ENCODE results near the gene OR2AJ1.

Gene OR2AJ1

DNA sequence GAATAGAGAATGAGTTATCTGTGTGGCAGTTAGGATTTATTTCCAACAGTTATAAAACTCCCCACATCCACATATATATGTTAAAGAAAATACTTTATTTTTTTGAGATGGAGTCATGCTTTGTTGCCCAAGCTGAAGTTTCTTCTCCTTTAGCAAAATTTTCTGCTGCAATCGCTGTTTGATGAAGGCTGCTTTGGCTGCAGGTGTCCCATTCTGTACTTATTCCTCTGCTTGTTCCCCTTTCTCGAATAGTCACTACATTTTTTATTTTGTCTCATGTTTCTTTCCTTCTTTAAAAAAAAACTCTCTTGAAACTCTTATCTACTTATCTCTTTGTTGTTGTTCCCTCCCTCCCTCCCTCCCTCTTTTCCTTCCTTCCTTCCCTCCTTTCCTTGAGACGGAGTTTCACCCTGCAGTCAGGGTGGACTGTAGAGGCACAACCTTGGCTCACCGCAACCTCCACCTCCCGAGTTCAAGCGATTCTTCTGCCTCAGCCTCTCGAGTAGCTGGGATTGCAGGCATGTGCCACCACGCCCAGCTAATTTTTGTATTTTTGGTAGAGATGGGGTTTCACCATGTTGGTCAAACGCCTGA, 18.7 kb upstream of the OR2AJ1 start:
- Histone ChIP-seq H3K9me3 (ENCODE audit: control insufficient read depth, insufficient read depth, low read depth, low read length) (no peaks in the 10 kb centered on the region), H3K4me1 (ENCODE audit: control insufficient read depth, insufficient read depth, low read length) (no peaks in the 10 kb centered on the region), H3K36me3 (ENCODE audit: control insufficient read depth in 2 of 2, insufficient read depth in 1 of 2, low read length in 2 of 2) (no peaks in the 10 kb centered on the region), H3K27ac (ENCODE audit: extremely low read depth, low read depth, low read length) (no peak overlapping the region), H3K4me3 (ENCODE audit: low read depth, low read length) (no peak overlapping the region)
- POLR2A ChIA-PET: no interaction called here
- TF ChIP-seq, protein P1, sequence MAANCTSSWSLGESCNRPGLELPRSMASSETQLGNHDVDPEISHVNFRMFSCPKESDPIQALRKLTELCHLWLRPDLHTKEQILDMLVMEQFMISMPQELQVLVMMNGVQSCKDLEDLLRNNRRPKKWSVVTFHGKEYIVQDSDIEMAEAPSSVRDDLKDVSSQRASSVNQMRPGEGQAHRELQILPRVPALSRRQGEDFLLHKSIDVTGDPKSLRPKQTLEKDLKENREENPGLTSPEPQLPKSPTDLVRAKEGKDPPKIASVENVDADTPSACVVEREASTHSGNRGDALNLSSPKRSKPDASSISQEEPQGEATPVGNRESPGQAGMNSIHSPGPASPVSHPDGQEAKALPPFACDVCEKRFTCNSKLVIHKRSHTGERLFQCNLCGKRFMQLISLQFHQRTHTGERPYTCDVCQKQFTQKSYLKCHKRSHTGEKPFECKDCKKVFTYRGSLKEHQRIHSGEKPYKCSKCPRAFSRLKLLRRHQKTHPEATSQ (tag by site-specific recombination; IDR thresholded peaks at IDR 0.05): no peak
- TF ChIP-seq ZNF776 (tag by site-specific recombination; IDR thresholded peaks at IDR 0.05; ENCODE audit: borderline replicate concordance) (no peak), ZNF350 (tag by site-specific recombination; IDR thresholded peaks at IDR 0.05) (no peak), ZNF610 (tag by site-specific recombination; IDR thresholded peaks at IDR 0.05; ENCODE audit: borderline replicate concordance) (no peak), ZNF549 (tag by site-specific recombination; IDR thresholded peaks at IDR 0.05) (no peak), ZNF211 (tag by site-specific recombination; IDR thresholded peaks at IDR 0.05; ENCODE audit: low read depth) (no peak), EGR2 (tag by site-specific recombination; IDR thresholded peaks at IDR 0.05; ENCODE audit: low read depth) (no peak)
- TF ChIP-seq, protein P2, sequence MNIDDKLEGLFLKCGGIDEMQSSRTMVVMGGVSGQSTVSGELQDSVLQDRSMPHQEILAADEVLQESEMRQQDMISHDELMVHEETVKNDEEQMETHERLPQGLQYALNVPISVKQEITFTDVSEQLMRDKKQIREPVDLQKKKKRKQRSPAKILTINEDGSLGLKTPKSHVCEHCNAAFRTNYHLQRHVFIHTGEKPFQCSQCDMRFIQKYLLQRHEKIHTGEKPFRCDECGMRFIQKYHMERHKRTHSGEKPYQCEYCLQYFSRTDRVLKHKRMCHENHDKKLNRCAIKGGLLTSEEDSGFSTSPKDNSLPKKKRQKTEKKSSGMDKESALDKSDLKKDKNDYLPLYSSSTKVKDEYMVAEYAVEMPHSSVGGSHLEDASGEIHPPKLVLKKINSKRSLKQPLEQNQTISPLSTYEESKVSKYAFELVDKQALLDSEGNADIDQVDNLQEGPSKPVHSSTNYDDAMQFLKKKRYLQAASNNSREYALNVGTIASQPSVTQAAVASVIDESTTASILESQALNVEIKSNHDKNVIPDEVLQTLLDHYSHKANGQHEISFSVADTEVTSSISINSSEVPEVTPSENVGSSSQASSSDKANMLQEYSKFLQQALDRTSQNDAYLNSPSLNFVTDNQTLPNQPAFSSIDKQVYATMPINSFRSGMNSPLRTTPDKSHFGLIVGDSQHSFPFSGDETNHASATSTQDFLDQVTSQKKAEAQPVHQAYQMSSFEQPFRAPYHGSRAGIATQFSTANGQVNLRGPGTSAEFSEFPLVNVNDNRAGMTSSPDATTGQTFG (tag by site-specific recombination; IDR thresholded peaks at IDR 0.05; ENCODE audit: borderline replicate concordance): no peak
- TF ChIP-seq, protein P3, sequence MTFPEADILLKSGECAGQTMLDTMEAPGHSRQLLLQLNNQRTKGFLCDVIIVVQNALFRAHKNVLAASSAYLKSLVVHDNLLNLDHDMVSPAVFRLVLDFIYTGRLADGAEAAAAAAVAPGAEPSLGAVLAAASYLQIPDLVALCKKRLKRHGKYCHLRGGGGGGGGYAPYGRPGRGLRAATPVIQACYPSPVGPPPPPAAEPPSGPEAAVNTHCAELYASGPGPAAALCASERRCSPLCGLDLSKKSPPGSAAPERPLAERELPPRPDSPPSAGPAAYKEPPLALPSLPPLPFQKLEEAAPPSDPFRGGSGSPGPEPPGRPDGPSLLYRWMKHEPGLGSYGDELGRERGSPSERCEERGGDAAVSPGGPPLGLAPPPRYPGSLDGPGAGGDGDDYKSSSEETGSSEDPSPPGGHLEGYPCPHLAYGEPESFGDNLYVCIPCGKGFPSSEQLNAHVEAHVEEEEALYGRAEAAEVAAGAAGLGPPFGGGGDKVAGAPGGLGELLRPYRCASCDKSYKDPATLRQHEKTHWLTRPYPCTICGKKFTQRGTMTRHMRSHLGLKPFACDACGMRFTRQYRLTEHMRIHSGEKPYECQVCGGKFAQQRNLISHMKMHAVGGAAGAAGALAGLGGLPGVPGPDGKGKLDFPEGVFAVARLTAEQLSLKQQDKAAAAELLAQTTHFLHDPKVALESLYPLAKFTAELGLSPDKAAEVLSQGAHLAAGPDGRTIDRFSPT (tag by site-specific recombination; IDR thresholded peaks at IDR 0.05): no peak
- TF ChIP-seq, protein P4, sequence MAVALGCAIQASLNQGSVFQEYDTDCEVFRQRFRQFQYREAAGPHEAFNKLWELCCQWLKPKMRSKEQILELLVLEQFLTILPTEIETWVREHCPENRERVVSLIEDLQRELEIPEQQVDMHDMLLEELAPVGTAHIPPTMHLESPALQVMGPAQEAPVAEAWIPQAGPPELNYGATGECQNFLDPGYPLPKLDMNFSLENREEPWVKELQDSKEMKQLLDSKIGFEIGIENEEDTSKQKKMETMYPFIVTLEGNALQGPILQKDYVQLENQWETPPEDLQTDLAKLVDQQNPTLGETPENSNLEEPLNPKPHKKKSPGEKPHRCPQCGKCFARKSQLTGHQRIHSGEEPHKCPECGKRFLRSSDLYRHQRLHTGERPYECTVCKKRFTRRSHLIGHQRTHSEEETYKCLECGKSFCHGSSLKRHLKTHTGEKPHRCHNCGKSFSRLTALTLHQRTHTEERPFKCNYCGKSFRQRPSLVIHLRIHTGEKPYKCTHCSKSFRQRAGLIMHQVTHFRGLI (tag by site-specific recombination; IDR thresholded peaks at IDR 0.05): no peak
- CTCF ChIA-PET: no interaction called here

DNA sequence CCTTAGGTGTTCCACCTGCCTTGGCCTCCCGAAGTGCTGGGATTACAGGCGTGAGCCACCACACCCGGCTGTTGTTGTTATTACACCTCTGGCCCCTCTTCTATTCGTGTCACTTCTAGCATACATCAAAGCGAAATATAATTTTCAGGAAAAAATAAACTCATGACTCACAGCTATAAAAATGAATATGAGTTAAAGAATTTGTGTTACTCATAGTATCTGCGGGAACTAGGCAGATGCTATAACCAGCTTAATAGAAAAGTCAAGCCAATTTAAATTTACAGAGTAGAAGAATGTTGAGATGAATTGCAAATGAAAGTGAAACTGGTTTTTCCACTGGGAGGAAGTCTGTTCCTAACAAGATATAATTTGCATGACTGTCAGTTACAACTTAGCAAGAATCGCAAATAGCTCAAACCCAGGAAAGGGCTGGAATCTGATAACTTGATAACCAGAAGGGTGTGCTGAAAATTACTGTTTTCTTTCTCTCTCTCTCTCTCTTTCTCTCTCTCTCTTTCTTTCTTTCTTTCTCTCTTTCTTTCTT, 18.1 kb upstream of the OR2AJ1 start:
- Histone ChIP-seq H3K27ac (ENCODE audit: extremely low read depth, low read depth, low read length) (no peak overlapping the region), H3K36me3 (ENCODE audit: control insufficient read depth in 2 of 2, insufficient read depth in 1 of 2, low read length in 2 of 2) (no peaks in the 10 kb centered on the region), H3K4me3 (ENCODE audit: low read depth, low read length) (no peak overlapping the region), H3K4me1 (ENCODE audit: control insufficient read depth, insufficient read depth, low read length) (no peaks in the 10 kb centered on the region), H3K9me3 (ENCODE audit: control insufficient read depth, insufficient read depth, low read depth, low read length) (no peaks in the 10 kb centered on the region)
- ChIA-PET CTCF (no interaction called here), POLR2A (no interaction called here)
- TF ChIP-seq, protein P5, sequence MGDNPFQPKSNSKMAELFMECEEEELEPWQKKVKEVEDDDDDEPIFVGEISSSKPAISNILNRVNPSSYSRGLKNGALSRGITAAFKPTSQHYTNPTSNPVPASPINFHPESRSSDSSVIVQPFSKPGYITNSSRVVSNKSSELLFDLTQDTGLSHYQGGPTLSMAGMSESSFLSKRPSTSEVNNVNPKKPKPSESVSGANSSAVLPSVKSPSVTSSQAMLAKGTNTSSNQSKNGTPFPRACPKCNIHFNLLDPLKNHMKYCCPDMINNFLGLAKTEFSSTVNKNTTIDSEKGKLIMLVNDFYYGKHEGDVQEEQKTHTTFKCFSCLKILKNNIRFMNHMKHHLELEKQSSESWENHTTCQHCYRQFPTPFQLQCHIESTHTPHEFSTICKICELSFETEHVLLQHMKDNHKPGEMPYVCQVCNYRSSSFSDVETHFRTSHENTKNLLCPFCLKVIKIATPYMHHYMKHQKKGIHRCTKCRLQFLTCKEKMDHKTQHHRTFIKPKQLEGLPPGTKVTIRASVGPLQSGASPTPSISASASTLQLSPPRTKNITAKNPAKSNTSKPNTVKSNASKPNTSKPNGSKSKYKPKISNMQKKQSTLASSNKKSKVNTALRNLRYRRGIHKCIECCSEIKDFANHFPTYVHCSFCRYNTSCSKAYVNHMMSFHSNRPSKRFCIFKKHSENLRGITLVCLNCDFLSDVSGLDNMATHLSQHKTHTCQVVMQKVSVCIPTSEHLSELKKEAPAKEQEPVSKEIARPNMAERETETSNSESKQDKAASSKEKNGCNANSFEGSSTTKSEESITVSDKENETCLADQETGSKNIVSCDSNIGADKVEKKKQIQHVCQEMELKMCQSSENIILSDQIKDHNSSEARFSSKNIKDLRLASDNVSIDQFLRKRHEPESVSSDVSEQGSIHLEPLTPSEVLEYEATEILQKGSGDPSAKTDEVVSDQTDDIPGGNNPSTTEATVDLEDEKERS (tag by site-specific recombination; IDR thresholded peaks at IDR 0.05): no peak
- TF ChIP-seq, protein P6, sequence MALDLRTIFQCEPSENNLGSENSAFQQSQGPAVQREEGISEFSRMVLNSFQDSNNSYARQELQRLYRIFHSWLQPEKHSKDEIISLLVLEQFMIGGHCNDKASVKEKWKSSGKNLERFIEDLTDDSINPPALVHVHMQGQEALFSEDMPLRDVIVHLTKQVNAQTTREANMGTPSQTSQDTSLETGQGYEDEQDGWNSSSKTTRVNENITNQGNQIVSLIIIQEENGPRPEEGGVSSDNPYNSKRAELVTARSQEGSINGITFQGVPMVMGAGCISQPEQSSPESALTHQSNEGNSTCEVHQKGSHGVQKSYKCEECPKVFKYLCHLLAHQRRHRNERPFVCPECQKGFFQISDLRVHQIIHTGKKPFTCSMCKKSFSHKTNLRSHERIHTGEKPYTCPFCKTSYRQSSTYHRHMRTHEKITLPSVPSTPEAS (tag by site-specific recombination; IDR thresholded peaks at IDR 0.05): no peak
- TF ChIP-seq, protein P7, sequence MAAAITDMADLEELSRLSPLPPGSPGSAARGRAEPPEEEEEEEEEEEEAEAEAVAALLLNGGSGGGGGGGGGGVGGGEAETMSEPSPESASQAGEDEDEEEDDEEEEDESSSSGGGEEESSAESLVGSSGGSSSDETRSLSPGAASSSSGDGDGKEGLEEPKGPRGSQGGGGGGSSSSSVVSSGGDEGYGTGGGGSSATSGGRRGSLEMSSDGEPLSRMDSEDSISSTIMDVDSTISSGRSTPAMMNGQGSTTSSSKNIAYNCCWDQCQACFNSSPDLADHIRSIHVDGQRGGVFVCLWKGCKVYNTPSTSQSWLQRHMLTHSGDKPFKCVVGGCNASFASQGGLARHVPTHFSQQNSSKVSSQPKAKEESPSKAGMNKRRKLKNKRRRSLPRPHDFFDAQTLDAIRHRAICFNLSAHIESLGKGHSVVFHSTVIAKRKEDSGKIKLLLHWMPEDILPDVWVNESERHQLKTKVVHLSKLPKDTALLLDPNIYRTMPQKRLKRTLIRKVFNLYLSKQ (tag by site-specific recombination; IDR thresholded peaks at IDR 0.05; ENCODE audit: borderline replicate concordance): no peak
- no peak for TF ChIP-seq ZNF610 (tag by site-specific recombination; IDR thresholded peaks at IDR 0.05; ENCODE audit: borderline replicate concordance)
